Measurements from ENCODE around the gene CKLF.

DNA sequence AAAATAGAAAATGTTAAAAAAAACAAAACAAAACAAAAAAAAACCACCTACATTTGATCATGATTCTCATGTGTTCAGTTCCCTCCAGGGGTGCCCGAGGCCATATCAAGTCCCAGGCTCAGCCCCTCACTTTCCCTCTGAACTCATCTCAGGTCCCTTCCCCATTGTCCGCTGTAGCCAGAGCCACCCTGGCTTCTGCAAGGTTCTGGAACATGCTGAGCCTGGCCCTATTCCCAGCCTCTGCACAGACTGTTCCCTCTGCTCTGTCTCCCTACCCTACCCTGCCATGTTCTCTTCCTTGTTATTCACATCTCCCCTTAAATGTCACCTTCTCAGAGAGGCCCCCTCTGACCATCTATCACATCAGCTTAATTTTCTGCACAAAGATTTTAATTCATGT is 49.3 kb upstream of the CKLF start:
- TF ChIP-seq GATA2 (IDR thresholded peaks at IDR 0.05; ENCODE audit: low read depth, low read length) (no peak), GATA3 (IDR thresholded peaks at IDR 0.05; ENCODE audit: low read depth, low read length) (no peak)
